GM19099 (cell line): ENCODE results near the gene DGKI.

Source experiments
- POLR2A ChIP-seq: IDR thresholded peaks from 3 replicates; pipeline ENCODE4 v1.6.1; 2011; ENCODE audit warnings: low read depth; ENCODE audit not compliant: insufficient read length; ENCODE audit errors: extremely low read depth

DGKI gene

DNA sequence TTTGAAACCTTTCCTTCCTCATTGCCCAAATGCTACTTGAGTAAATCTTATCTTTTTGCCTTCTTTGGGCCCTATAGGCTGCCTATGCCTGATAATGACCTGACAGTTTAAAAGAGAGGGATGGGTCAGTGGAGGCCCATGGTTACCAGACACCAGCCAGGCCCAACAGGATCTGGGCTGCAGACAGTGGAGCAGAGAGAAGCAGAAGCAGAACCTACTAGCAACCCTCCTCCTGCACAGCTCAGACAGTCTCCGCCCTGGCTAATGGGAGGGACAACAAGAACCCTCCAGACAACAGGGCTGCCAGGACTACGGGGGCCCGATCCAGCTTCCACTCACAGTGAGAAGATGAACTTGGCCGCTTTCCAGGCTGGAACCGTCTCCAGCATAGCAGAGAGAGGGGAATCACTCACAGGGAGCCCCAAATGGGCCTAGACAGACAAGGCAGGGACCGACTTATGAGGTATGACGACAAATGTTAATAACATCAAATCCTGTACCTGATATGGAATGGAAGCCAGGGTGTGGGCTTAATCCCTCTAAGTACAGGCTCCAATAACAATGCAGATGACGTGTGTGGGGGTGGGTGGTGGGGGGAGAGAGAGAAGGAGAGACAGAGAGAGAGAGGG lies 31.7 kb upstream of the DGKI start:
- TF ChIP-seq POLR2A: no peak

DNA sequence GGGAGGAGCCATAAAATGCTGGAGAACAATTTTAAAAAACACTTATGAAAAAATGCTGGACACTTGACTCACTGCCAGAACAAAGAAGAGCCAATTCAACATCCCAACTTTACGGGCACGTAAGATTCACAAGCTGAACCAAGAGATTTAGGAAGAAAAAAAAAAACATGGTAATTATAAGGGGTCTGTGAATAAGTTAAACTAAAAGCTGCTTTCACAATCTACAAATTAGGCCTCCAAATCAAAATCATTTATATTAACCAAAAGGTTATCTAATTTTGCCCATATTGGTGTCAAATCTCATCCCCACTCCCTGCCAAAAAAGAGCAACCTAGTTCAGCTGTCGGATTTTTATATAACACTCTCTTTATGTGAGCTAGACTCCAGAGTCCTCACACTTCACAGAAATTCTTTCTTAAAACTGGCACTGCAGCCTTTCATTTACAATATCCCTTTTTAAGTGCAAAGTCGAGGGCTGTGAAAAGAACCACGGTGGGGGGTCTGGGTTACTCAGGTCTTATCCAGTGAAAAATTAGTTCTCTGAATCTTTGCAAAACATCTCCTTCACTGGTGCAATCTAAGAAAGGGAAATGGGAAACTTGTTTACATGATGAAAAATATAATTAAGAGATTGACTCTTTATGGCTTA lies 30.4 kb upstream of the DGKI start:
- TF ChIP-seq POLR2A: no peak

DNA sequence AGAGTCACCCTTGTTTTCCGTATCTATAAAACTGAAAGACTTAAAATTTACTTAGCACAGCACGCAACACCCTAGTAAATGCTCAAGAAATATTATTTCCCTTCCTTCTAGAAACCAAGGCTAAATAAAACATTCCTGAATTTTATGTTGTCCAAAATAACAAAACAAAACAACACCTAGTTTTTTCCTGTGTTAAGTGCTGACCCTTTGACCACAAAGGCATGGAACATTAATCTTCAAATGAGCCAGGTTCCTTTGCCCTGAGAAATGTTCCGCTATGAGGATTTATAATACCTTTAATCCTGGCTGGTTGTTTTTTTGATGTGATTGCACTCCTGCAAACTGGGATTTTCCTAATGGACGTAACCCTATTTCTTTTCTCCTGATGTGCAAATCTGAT lies 29.0 kb upstream of the DGKI start:
- no peak for TF ChIP-seq POLR2A

DNA sequence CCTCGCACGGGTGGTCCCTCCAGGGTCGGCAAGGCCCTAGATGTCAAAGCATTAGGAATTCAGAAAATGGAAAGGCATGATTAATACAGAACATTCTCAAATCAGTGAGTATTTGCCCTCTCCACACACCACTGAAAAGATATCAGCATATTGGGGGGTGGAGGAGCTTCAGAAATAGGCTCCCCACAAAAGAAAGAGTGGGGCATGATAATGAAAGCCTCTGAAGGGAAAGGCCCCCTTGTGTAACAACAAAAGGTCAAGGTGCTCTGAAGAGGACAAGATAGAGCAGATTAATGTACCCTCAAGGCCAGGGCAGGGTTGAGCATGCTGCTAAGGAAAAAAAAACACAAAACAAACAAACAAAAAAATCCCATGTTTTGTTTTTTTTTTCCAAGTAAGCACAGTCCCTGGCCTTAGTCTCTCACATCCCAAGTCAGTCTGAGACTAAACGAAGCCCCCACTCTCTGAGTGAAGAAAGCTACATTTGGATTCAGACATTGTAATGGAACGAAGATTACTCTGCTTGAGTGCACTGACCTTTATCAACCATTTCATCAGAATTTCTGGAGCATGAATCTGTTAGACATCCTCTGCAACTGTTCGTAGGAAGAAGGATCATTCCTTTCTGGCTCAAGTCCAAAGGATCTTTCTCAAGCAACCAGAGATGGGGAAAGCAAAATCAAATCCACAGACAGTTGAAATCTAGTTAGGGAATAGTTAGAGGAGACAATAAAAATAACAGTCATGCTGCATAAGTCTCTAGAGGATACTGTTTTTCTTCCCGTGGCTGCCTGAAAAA lies 27.4 kb upstream of the DGKI start:
- TF ChIP-seq POLR2A: no peak

DNA sequence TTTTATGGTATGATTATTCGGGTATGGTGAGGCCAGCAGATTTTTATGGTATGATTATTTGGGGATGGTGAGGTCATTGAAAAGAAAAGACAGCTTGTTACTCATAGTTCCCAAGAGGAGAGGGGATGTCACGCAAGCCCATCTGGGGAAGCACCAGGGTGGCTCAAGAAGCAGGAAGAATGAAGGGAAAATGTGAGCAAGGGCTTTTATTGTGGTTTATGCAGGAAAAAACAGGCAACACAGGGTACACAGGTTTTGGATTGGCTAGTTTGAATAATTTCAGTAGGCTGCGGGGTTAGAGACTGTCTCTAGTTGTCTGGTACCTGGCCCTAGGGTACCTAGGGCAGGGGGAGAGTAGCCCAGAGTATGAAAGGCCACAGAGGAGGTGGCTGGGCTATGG lies 26.8 kb upstream of the DGKI start:
- TF ChIP-seq POLR2A: no peak

DNA sequence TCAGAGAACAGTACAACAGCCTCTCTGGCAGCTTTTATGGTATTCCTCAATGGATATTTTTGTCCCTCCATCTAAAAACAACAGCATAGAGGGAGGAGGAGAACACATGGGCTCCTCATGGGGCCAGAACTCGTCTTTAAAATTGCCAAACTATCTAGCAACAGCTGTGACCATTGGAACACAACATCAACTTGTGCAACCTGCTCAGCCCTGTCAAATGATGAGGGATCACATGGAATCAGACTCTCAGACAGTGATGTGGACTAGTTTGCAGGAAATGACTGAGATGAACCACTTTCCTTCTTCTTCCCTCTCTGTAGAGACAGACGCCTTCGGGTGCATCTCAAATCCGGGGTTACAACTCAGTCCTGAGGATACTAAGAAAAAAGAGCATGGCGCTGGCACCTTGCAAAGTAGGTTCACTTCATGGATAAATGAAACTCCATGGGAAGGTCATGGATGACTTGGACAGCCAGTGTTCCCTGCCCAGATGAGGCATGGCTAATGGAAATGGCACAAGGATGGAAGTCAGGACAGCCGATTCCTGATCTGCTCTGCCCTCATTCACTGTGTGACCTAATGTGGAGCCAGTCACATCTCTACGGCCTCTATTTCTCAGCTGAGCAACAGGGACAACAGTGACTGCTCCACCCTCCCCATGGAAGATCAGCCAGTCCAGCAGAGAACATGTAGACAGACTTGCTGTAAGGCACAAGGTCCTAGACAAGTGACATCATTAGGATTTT lies 24.6 kb upstream of the DGKI start:
- no peak for TF ChIP-seq POLR2A

DNA sequence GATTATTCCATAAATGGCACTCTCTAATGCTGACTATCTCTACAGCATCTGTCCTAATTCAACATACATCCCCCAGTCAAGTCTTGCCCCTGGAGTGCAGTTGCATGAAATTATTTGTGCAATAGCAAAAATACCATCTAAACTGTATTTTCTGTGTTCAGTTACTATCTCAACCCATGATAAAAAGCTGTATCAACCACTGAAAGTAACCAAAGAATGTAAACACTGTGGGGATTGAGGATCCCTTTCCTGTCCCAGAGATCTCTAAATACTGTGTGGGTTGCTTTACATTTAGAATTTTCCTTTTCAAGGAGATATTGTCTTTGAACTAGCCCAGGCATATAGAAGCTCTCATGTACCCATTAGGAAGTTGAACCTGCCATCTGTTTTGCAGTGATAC lies 23.9 kb upstream of the DGKI start:
- no peak for TF ChIP-seq POLR2A

DNA sequence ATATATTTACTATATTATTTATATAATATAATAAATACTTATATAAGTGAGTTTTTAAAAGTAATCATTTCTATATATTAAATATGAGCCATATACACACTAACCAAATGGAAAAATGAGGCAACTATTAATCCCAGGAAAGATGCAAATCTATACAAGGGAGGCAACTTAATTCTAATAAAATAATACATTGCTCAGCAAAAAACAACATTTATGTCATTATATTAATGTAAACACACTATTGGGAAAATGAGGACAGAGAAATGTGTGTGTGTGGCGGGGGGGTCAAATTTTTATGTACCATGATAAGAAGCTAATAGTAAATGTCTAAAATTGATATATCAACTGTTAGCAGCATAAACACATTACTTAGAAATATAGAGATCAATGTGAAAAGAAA lies 23.3 kb upstream of the DGKI start:
- TF ChIP-seq POLR2A: no peak

DNA sequence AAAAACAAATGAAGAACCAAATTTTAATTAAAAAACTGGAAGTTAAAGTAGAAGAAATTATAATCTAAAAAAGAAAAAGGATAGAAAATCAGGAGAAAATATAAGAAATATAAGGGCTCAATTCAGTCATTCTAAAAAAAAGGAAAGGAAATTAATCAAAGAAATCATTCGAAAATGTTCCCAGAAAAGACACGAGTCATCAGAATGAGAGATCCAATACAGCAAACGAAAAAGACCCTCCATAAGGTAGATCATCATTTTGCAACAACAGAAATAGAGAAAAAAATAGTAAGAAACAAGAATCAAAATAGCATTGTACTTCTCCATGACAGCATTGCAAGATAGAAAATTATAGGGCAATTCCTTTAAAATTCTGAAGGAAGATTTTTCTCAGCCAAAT lies 22.5 kb upstream of the DGKI start:
- no peak for TF ChIP-seq POLR2A

DNA sequence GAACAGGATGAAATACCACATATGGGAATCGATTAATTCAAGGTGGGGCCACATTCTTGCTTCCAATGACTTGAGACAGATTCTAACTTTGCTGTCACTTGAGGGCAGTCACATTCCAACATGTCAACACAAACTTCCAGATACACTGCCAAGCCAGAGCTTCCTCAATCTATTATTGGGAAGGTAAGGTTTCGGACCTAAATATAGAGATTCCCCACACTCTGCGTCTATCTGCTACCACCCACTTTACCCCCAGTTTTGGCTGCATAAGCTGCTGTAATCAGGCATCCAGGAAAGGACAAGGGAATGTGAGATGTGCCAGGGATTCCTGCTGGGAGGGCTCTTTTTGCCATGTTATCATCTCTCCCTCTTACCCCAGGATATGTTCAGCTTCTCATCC lies 20.5 kb upstream of the DGKI start:
- no peak for TF ChIP-seq POLR2A

DNA sequence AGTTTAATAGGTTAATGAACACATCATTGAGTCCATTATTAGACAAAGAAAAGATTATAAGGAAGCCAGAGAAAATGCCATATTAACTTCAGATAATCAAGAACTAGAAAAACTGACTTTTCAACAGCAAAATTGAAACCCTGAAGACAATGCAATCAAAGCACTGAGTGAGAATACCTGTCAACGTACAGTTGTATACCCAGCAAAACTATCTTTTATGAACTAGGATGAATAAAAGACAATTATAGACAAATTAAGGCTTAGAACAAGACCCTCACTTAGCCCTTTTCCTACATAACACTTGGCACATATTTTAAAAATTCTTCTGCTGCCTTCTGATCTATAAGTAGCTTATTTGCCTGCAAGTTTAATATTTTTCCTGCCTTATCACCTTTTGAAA lies 19.0 kb upstream of the DGKI start:
- no peak for TF ChIP-seq POLR2A

DNA sequence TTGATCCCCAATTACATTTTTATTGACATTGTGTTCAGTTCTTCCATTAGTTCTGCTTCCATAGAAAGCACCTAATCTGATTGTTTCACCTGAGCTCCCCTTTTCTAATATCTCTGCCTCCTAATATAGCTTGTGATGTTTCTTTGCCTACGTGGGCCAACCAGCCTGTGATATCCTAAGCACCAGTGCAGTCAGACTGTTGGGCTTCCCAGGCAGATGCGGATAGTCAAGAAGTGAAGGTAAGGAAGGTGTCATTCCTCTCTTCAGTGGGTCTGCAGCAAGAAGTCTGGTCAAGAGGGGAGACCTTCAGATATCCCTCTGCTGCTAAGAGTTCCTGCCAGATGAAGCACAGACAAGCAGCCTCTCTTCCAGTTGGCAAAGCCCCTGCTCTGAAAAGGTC lies 16.2 kb upstream of the DGKI start:
- TF ChIP-seq POLR2A: no peak

DNA sequence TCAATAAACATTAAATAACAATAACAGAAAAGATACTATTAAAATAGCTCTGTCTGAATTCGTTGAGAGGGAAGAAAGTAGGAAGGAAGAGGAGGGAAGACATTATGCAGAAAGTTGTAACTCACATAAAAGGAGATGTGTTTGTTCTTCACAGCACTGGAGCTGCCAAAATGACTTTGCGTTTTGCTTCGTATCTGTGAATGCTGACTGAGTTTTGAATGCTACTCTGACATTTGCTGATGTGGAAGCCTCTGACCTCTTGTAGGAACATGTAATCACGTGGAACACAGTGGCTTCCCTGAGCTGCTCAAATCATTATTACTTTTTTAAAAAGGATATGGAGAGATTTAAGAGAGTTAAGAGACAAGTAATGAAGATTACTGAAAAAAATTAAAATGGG lies 15.6 kb upstream of the DGKI start:
- TF ChIP-seq POLR2A: no peak

DNA sequence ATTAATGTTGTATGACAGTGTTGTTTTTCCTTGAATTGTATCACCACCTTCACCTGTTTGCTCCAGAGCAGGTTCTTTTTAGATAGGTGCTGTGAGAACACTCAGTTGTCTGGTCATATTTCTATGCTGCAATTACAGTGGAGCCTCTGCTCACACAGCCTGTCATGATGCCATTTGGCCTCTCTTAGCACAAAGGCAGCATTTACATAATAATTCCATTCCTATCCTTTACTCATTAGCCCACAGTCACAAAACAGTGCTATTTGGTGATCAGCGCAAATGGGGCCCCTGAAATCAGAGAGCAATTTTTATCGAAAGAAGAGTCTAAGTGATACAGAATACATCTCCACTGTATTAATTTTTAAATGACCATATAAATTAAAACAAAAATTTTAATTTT lies 13.8 kb upstream of the DGKI start:
- no peak for TF ChIP-seq POLR2A

DNA sequence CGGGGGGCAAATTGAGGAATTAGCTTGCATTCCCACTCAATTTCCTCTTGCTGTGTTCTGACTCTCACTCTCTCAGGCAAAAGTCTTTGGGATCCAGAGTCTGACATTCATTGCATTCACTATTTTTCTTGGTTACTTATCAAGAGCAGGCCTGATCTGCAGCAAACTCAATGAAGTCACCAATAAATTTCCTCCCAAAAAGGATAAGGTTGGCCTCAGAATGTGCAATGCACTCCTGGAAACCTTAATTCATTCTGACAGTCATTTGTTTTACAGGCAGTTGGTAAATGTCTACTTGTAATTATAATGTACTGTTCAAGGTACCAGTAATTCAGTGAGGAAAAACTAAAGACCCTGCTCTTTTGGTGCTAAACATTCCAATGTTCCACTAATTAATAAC lies 6.3 kb upstream of the DGKI start:
- TF ChIP-seq POLR2A: no peak
